Esophagus muscularis mucosa (tissue), 4 donors: ENCODE data around the gene ACVRL1.

Experiments used
- CTCF ChIP-seq, 3 experiments: fragments of 200-600 bp in 2 of 3; fragments of 450-650 bp in 1 of 3; sonication (generic) in 2 of 3; IDR thresholded peaks; one replicate each; pipeline ENCODE4 v1.5.1; 2017 to 2019; ENCODE audit warnings: antibody characterized with exemption in 3 of 3, mild to moderate bottlenecking in 2 of 3, moderate library complexity in 1 of 3
- EP300 ChIP-seq: sonication (generic); formaldehyde crosslinking; IDR thresholded peaks from one replicate; pipeline ENCODE4 v1.6.1; 2017; ENCODE audit warnings: antibody characterized with exemption
- POLR2A ChIP-seq: fragments of 450-650 bp; IDR thresholded peaks from one replicate; pipeline ENCODE4 v1.6.1; 2017; ENCODE audit warnings: antibody characterized with exemption, moderate library complexity, mild to moderate bottlenecking, low read depth

- TF ChIP-seq CTCF (IDR thresholded peaks at IDR 0.05): no peak
- TF ChIP-seq POLR2A: no peak
- no peak for TF ChIP-seq EP300
Measured at GRCh38 chr12:51951843-51952722, 44.8 kb downstream of the ACVRL1 start.
